Liver (tissue), 9 donors: ENCODE results near the gene DHRS1. TPM values are rescaled to one million over a fixed set of nuclear protein-coding genes. Genes with fewer than 3 reads are reported as not detected.
"Not testable (repeated sequence)": the region's sequence is repeated elsewhere in the genome, so short reads cannot be mapped to it uniquely, and the experiment has no call there.

Experiments used
- DNase-seq: peaks from one replicate; pipeline ENCODE4 v3.0.0-alpha.2; 2017; ENCODE audit warnings: low spot score
- H3K27ac ChIP-seq, 2 donors: one replicate each; pipeline ENCODE4 v1.7.0; 2013; ENCODE audit warnings: inconsistent platforms in 2 of 2, low read length in 2 of 2, control low read depth in 1 of 2, low read depth in 1 of 2, mild to moderate bottlenecking in 1 of 2
- H3K27me3 ChIP-seq, 4 donors: one replicate each; pipeline versions ENCODE4 v1.6.1 to v1.7.0; 2013; ENCODE audit warnings: low read length in 3 of 4, inconsistent platforms in 1 of 4, mild to moderate bottlenecking in 1 of 4, moderate library complexity in 1 of 4; ENCODE audit not compliant: control insufficient read depth in 4 of 4, insufficient read depth in 4 of 4
- H3K36me3 ChIP-seq, 4 donors: one replicate each; pipeline versions ENCODE4 v1.6.1 to v1.7.0; 2013; ENCODE audit warnings: low read length in 3 of 4, mild to moderate bottlenecking in 3 of 4, low read depth in 1 of 4, moderate library complexity in 1 of 4; ENCODE audit not compliant: control insufficient read depth in 4 of 4, insufficient read depth in 3 of 4
- H3K4me1 ChIP-seq, 4 donors: one replicate each; pipeline versions ENCODE4 v1.6.1 to v1.7.0; 2013; ENCODE audit warnings: low read length in 3 of 4, mild to moderate bottlenecking in 3 of 4, moderate library complexity in 1 of 4; ENCODE audit not compliant: control insufficient read depth in 4 of 4, insufficient read depth in 4 of 4
- H3K4me3 ChIP-seq, 3 donors: one replicate each; pipeline versions ENCODE4 v1.6.1 to v1.7.0; 2013; ENCODE audit warnings: low read length in 3 of 3, control low read depth in 1 of 3, low read depth in 1 of 3, mild to moderate bottlenecking in 1 of 3
- H3K9ac ChIP-seq, 2 donors: one replicate each; pipeline ENCODE4 v1.7.0; 2013; ENCODE audit warnings: low read length in 2 of 2, mild to moderate bottlenecking in 2 of 2, moderate library complexity in 2 of 2, control low read depth in 1 of 2, low read depth in 1 of 2
- H3K9me3 ChIP-seq, 4 donors: one replicate each; pipeline versions ENCODE4 v1.6.1 to v1.7.0; 2013; ENCODE audit warnings: low read length in 3 of 4; ENCODE audit not compliant: control insufficient read depth in 4 of 4
- EGR1 ChIP-seq, 2 donors: IDR thresholded peaks; 2 replicates each; pipeline ENCODE4 v1.6.1; 2016 to 2018; ENCODE audit warnings: antibody characterized with exemption in 2 of 2, low read depth in 2 of 2
- FOXA1 ChIP-seq: IDR thresholded peaks from 2 replicates; pipeline ENCODE4 v1.6.1; 2016; ENCODE audit warnings: antibody characterized with exemption
- GABPA ChIP-seq, 2 donors: IDR thresholded peaks in 1 of 2; conservative IDR thresholded peaks in 1 of 2; 2 replicates each; pipeline ENCODE4 v1.6.1; 2016; ENCODE audit warnings: antibody characterized with exemption in 2 of 2, mild to moderate bottlenecking in 1 of 2, moderate library complexity in 1 of 2
- HNF4A ChIP-seq, 2 donors: conservative IDR thresholded peaks; 2 replicates each; pipeline ENCODE4 v1.6.1; 2016; ENCODE audit warnings: antibody characterized with exemption in 2 of 2, mild to moderate bottlenecking in 2 of 2
- HNF4G ChIP-seq: IDR thresholded peaks from 2 replicates; pipeline ENCODE4 v1.6.1; 2016; ENCODE audit warnings: antibody characterized with exemption
- JUND ChIP-seq, 2 donors: IDR thresholded peaks; 2 replicates each; pipeline ENCODE4 v1.6.1; 2016; ENCODE audit warnings: antibody characterized with exemption in 2 of 2
- NR2F2 ChIP-seq: IDR thresholded peaks from 2 replicates; pipeline ENCODE4 v1.6.1; 2016; ENCODE audit warnings: antibody characterized with exemption
- RAD21 ChIP-seq, 2 donors: IDR thresholded peaks; 2 replicates each; pipeline ENCODE4 v1.6.1; 2016; ENCODE audit warnings: antibody characterized with exemption in 2 of 2, mild to moderate bottlenecking in 2 of 2
- SP1 ChIP-seq: IDR thresholded peaks from 2 replicates; pipeline ENCODE4 v1.6.1; 2018; ENCODE audit warnings: antibody characterized with exemption, mild to moderate bottlenecking
- TAF1 ChIP-seq: conservative IDR thresholded peaks from 2 replicates; pipeline ENCODE4 v1.6.1; 2016; ENCODE audit warnings: antibody characterized with exemption, mild to moderate bottlenecking
- YY1 ChIP-seq: IDR thresholded peaks from 2 replicates; pipeline ENCODE4 v1.6.1; 2016; ENCODE audit warnings: antibody characterized with exemption, mild to moderate bottlenecking
- WGBS: extraction: QIAGEN DNeasy Blood & Tissue Kit; methylation state at CpG from one replicate; pipeline ENCODE4 v1.1.7; 2013; 5-methylcytosine and 5-hydroxymethylcytosine counted together
- polyA plus RNA-seq, 2 donors: library from polyadenylated mRNA; stranded (reverse) in 1 of 2; unstranded in 1 of 2; fragments of 200-250 nt in 1 of 2; fragments of >200 nt in 1 of 2; fragmentation: Nextera tagmentation in 1 of 2; extraction: Ambion mirVana in 1 of 2; gene quantifications; one replicate each; pipeline versions ENCODE4 v1.2.1 to v1.2.3, GENCODE V29; 2013 to 2015
- total RNA-seq, 2 donors: library from RNA; depleted of rRNA; stranded (reverse); fragments of >200 nt; gene quantifications; one replicate each; pipeline ENCODE4 v1.2.3, GENCODE V29; 2014
- TF ChIP-seq, protein P1 (sequence below): IDR thresholded peaks from 2 replicates; pipeline ENCODE4 v1.6.1; 2016; ENCODE audit warnings: antibody characterized with exemption
- TF ChIP-seq, protein P2 (sequence below): fragments of 150-350 bp; IDR thresholded peaks from 2 replicates; pipeline ENCODE4 v1.5.1; 2017; ENCODE audit warnings: improper control_type of control experiment, low read depth, low read length; ENCODE audit not compliant: missing input control
- TF ChIP-seq, protein P3 (sequence below): IDR thresholded peaks from 2 replicates; pipeline ENCODE4 v1.6.1; 2016; ENCODE audit warnings: antibody characterized with exemption
- TF ChIP-seq, protein P4 (sequence below): IDR thresholded peaks from 2 replicates; pipeline ENCODE4 v1.6.1; 2016; ENCODE audit warnings: antibody characterized with exemption, mild to moderate bottlenecking
- donor health status: healthy.
- donor health status: healthy.
- donor health status: healthy.
- donor health status: healthy.
- donor health status: healthy.

DHRS1 gene
- total and polyA plus RNA-seq, 4 donors: 30.3 to 84.9 (median 50.2) TPM

DNA sequence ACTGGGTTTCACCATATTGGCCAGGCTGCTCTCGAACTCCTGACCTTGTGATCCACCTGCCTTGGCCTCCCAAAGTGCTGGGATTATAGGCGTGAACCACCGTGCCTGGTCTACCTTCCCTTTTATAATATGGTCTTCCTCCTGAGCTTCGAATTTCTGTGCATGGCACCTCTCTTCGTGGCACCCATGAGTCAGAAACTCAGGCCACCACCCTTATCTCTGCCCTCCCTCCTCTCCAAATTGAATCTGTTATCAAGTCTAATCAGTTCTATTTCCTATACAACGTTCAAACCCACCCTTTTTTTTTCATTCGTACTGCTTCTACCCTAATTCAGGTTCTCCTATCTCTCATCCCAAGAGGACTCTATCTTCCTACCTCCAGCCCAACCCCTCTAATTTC lies 52.2 kb downstream of the DHRS1 start (continued):
- TF ChIP-seq, protein P1, sequence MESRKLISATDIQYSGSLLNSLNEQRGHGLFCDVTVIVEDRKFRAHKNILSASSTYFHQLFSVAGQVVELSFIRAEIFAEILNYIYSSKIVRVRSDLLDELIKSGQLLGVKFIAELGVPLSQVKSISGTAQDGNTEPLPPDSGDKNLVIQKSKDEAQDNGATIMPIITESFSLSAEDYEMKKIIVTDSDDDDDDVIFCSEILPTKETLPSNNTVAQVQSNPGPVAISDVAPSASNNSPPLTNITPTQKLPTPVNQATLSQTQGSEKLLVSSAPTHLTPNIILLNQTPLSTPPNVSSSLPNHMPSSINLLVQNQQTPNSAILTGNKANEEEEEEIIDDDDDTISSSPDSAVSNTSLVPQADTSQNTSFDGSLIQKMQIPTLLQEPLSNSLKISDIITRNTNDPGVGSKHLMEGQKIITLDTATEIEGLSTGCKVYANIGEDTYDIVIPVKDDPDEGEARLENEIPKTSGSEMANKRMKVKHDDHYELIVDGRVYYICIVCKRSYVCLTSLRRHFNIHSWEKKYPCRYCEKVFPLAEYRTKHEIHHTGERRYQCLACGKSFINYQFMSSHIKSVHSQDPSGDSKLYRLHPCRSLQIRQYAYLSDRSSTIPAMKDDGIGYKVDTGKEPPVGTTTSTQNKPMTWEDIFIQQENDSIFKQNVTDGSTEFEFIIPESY: no peak
- TF ChIP-seq YY1 (no peak), TAF1 (no peak), SP1 (no peak), FOXA1 (no peak)

DNA sequence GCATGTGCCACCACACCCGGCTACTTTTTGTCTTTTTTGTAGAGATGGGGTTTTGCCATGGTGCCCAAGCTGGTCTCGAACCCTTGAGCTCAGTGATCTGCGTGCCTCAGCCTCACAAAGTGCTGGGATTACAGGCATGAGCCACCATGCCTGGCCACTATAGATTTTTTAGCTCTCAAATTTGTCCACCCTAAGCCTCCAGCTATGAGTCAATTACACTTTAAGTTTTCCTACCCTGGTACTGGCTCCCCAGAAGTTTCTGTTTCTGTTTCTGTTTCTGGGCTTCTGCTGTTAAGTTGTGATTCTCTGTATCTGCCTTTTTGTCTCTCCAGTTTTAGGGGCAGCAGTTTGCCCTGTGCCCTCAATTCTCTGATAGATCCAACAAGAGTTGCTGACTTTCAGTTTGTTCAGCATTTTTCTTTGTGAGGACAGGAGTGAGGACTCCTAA lies 52.8 kb downstream of the DHRS1 start:
- H3K36me3 ChIP-seq: no peaks in the 10 kb centered on the region
- H3K9me3 ChIP-seq: no peaks in the 10 kb centered on the region
- 85% methylated on average over 3 of the region's 3 CpGs for WGBS
- no peaks in the 10 kb centered on the region for H3K27me3 ChIP-seq
- DNase-seq: no peak
- H3K4me3 ChIP-seq: no peak overlapping the region
- no peak overlapping the region for H3K9ac ChIP-seq
- peaks cover 2 to 18% (median 8%) of the 10 kb centered on the region in 4 donors for H3K4me1 ChIP-seq
- peak overlapping the region; percentile 61 to 64 for H3K27ac ChIP-seq
- TF ChIP-seq HNF4A (conservative IDR thresholded peaks at IDR 0.05): peak in 1 of 2 donors; percentile 9
- TF ChIP-seq, protein P2, sequence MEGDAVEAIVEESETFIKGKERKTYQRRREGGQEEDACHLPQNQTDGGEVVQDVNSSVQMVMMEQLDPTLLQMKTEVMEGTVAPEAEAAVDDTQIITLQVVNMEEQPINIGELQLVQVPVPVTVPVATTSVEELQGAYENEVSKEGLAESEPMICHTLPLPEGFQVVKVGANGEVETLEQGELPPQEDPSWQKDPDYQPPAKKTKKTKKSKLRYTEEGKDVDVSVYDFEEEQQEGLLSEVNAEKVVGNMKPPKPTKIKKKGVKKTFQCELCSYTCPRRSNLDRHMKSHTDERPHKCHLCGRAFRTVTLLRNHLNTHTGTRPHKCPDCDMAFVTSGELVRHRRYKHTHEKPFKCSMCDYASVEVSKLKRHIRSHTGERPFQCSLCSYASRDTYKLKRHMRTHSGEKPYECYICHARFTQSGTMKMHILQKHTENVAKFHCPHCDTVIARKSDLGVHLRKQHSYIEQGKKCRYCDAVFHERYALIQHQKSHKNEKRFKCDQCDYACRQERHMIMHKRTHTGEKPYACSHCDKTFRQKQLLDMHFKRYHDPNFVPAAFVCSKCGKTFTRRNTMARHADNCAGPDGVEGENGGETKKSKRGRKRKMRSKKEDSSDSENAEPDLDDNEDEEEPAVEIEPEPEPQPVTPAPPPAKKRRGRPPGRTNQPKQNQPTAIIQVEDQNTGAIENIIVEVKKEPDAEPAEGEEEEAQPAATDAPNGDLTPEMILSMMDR: no peak

DNA sequence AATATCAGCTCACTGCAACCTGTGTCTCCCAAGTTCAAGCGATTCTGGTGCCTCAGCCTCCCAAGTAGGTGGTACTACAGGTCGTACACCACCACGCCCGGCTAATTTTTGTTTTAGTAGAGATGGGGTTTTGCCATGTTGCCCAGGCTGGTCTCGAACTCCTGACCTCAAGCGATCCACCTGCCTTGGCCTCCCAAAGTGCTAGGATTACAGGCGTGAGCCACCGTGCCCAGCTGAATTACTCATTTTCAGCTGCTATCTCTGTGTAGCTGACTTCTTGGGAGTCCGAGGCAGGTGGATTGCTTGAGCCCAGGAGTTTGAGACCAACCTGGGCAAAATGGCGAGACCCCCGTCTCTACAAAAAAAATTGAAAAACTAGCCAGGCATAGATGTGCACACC lies 54.2 kb downstream of the DHRS1 start:
- 95% methylated on average over 11 of the region's 11 CpGs for WGBS
- not testable (repeated sequence) for DNase-seq

DNA sequence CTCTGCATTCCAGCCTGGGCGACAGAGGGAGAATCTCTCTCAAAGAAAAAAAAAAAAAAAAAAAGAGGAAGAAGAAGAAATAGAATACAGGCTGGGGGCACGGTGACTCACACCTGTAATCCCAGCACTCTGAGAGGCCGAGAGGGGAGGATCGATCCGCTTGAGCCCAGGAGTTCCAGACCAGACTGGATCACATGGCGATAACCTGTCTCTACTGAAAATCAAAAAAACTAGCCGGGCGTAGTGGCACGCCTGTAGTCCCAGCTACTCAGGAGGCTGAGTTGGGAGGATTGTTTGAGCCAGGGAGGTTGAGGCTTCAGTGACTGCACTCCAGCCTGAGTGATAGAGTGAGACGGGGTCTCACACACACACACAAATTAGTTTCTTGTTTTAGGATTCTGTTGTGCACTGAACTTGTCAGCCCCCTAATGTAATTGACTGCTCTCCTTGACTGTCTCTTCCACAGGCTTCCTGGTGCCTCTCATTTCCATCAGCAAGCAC lies 56.2 kb downstream of the DHRS1 start:
- Histone ChIP-seq H3K4me1 (peaks cover 10 to 47% (median 27%) of the 10 kb centered on the region in 4 donors), H3K27me3 (no peaks in the 10 kb centered on the region), H3K9ac (peak overlapping the region; percentile 56 to 92), H3K9me3 (no peaks in the 10 kb centered on the region), H3K4me3 (peak overlapping the region in 1 of 3 donors; percentile 60), H3K36me3 (peaks cover 5 to 26% (median 23%) of the 10 kb centered on the region in 4 donors), H3K27ac (peak overlapping the region; percentile 99 to 100)
- DNase-seq: peak; percentile 34
- WGBS: 55% methylated on average over 10 of the region's 10 CpGs
- TF ChIP-seq SP1 (no peak), TAF1 (no peak), JUND (IDR thresholded peaks at IDR 0.05) (no peak), NR2F2 (no peak), YY1 (no peak), FOXA1 (no peak), RAD21 (IDR thresholded peaks at IDR 0.05) (no peak), GABPA (IDR thresholded peaks at IDR 0.05 in 1 of 2, conservative IDR thresholded peaks at IDR 0.05 in 1 of 2) (no peak), EGR1 (IDR thresholded peaks at IDR 0.05; ENCODE audit: low read depth in 2 of 2) (no peak), HNF4G (no peak)
- TF ChIP-seq, protein P2: no peak
- TF ChIP-seq, protein P3, sequence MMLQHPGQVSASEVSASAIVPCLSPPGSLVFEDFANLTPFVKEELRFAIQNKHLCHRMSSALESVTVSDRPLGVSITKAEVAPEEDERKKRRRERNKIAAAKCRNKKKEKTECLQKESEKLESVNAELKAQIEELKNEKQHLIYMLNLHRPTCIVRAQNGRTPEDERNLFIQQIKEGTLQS: no peak
- TF ChIP-seq, protein P4, sequence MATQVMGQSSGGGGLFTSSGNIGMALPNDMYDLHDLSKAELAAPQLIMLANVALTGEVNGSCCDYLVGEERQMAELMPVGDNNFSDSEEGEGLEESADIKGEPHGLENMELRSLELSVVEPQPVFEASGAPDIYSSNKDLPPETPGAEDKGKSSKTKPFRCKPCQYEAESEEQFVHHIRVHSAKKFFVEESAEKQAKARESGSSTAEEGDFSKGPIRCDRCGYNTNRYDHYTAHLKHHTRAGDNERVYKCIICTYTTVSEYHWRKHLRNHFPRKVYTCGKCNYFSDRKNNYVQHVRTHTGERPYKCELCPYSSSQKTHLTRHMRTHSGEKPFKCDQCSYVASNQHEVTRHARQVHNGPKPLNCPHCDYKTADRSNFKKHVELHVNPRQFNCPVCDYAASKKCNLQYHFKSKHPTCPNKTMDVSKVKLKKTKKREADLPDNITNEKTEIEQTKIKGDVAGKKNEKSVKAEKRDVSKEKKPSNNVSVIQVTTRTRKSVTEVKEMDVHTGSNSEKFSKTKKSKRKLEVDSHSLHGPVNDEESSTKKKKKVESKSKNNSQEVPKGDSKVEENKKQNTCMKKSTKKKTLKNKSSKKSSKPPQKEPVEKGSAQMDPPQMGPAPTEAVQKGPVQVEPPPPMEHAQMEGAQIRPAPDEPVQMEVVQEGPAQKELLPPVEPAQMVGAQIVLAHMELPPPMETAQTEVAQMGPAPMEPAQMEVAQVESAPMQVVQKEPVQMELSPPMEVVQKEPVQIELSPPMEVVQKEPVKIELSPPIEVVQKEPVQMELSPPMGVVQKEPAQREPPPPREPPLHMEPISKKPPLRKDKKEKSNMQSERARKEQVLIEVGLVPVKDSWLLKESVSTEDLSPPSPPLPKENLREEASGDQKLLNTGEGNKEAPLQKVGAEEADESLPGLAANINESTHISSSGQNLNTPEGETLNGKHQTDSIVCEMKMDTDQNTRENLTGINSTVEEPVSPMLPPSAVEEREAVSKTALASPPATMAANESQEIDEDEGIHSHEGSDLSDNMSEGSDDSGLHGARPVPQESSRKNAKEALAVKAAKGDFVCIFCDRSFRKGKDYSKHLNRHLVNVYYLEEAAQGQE: no peak

More for the DNA sequence above, 54.2 kb downstream of the DHRS1 start:
- H3K4me3 ChIP-seq, H3K27ac ChIP-seq, H3K9me3 ChIP-seq, H3K9ac ChIP-seq, H3K36me3 ChIP-seq, H3K27me3 ChIP-seq: not testable (repeated sequence)
- H3K4me1 ChIP-seq: peaks cover 10 to 32% (median 20%) of the 10 kb centered on the region in 4 donors
